ENCODE data around the gene PTCRA.
A peak's percentile ranks its signal among the peaks of the same experiment; 100 is the strongest.

Gene PTCRA

GRCh38 chr6:42928986-42929820 lies 13.3 kb downstream of the PTCRA start, which contains the start of gene CNPY3:
TSS of gene CNPY3 (plus strand) at chr6:42929480. CDS start at chr6:42929571, 91 bp downstream.
- DNase-seq (ENCODE audit: low read depth), result peak; percentile 97
- H3K4me3 ChIP-seq (ENCODE audit: low read length), result peak within 1 kb of the TSS; percentile 73
- no peak for TF ChIP-seq CTCF (IDR thresholded peaks at IDR 0.05; ENCODE audit: insufficient read depth, low read depth, low read length, missing control alignments)

GRCh38 chr6:42929821-42930360 lies 14.0 kb downstream of the PTCRA start:
- TF ChIP-seq CTCF (IDR thresholded peaks at IDR 0.05; ENCODE audit: insufficient read depth, low read depth, low read length, missing control alignments), result no peak
- peak; percentile 70 for DNase-seq (ENCODE audit: low read depth)
- H3K4me3 ChIP-seq (ENCODE audit: low read length), result peak overlapping the region; percentile 73

- no peak for TF ChIP-seq CTCF (IDR thresholded peaks at IDR 0.05; ENCODE audit: insufficient read depth, low read depth, low read length, missing control alignments)
- DNase-seq (ENCODE audit: low read depth), result no peak
- no peak overlapping the region for H3K4me3 ChIP-seq (ENCODE audit: low read length)
These were observed 16.6 kb downstream of the PTCRA start for GRCh38 chr6:42932412-42932811.

GRCh38 chr6:42933205-42933604 lies 17.4 kb downstream of the PTCRA start:
- DNase-seq (ENCODE audit: low read depth), result no peak
- no peak overlapping the region for H3K4me3 ChIP-seq (ENCODE audit: low read length)
- no peak for TF ChIP-seq CTCF (IDR thresholded peaks at IDR 0.05; ENCODE audit: insufficient read depth, low read depth, low read length, missing control alignments)

- no peak for TF ChIP-seq CTCF (IDR thresholded peaks at IDR 0.05; ENCODE audit: insufficient read depth, low read depth, low read length, missing control alignments)
- no peak overlapping the region for H3K4me3 ChIP-seq (ENCODE audit: low read length)
- DNase-seq (ENCODE audit: low read depth), result no peak
These were observed 19.5 kb downstream of the PTCRA start for GRCh38 chr6:42935322-42935721.

- no peak overlapping the region for H3K4me3 ChIP-seq (ENCODE audit: low read length)
- no peak for DNase-seq (ENCODE audit: low read depth)
- TF ChIP-seq CTCF (IDR thresholded peaks at IDR 0.05; ENCODE audit: insufficient read depth, low read depth, low read length, missing control alignments), result no peak
These were observed 20.5 kb downstream of the PTCRA start for GRCh38 chr6:42936398-42936797.

Measured in epithelial cell of esophagus (primary cell).